GM20000 (cell line): ENCODE data around the gene VIPR2.

ENCODE experiments used
- DNase-seq: peaks from one replicate; pipeline ENCODE4 v3.0.0; 2012; ENCODE audit warnings: low spot score
- TF ChIP-seq, protein P1 (sequence below): IDR thresholded peaks from 2 replicates; pipeline ENCODE4 v1.5.1; 2012; ENCODE audit warnings: mild to moderate bottlenecking, control low read depth; ENCODE audit errors: extremely low read depth, missing control alignments

The VIPR2 gene

DNA sequence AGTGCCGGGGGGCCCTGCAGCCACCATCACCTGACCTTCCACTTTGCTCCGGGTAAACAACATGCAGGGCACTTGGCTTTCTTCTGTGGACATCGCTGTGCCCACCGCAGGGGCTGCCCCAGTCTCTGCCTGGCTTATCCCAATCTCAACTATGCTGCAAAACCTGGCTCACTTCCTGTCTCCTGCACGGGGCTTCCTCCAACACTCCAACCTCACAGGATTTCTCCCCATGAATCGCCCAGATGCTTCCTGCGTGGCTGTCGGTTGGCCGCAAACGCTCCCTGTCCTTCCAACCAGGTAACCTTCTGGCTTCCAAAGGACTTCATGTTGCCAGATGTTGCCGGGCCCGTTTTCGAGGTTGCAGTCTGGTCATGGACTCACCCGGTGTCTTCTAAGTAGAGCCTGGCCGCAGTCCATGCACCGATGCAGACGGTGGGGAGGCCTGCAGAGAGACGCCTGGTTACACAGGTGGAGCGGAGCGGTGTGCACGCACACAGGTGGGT lies 109.0 kb downstream of the VIPR2 start:
- TF ChIP-seq, protein P1, sequence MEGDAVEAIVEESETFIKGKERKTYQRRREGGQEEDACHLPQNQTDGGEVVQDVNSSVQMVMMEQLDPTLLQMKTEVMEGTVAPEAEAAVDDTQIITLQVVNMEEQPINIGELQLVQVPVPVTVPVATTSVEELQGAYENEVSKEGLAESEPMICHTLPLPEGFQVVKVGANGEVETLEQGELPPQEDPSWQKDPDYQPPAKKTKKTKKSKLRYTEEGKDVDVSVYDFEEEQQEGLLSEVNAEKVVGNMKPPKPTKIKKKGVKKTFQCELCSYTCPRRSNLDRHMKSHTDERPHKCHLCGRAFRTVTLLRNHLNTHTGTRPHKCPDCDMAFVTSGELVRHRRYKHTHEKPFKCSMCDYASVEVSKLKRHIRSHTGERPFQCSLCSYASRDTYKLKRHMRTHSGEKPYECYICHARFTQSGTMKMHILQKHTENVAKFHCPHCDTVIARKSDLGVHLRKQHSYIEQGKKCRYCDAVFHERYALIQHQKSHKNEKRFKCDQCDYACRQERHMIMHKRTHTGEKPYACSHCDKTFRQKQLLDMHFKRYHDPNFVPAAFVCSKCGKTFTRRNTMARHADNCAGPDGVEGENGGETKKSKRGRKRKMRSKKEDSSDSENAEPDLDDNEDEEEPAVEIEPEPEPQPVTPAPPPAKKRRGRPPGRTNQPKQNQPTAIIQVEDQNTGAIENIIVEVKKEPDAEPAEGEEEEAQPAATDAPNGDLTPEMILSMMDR, result no peak
- no peak for DNase-seq

DNA sequence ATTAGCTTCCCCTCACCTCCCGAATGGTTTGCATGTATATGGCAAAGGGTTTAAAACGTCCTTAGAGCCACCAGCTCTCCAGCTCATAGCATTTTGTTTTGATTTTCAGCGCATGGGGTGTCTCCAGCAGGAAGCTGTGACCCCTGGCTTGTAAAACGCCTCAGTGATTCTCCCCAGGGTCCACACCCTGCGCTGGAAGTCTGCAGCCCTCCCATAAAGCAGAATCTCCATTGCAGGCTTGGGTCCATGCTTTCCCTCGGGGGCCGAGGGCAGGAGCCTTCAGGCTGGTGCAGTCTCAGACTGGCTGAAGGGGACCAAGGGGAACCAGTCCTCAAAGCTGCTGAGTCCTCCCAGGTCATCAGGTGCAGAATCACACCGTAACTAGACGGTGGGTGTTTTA lies 109.7 kb downstream of the VIPR2 start:
- no peak for DNase-seq
- TF ChIP-seq, protein P1, result no peak

DNA sequence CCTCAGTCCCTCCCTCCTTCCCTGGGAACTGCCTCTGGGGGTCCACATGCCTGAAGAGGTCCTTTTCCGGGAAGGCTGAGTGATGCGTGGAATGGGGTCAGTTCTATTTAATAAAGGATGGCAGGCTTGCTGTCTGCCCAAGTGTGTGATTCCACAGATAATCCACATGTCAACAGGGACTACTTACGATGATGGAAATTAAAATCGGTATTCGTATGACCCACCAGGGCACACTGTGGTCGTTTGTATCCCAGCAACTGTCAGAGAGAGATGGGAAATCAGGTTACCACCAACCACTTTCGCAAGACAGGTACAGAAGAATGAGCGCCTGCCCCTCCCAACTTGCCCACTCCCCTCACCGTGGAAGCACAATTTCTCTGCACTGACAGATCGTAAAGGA lies 110.3 kb downstream of the VIPR2 start:
- TF ChIP-seq, protein P1, result no peak
- no peak for DNase-seq

DNA sequence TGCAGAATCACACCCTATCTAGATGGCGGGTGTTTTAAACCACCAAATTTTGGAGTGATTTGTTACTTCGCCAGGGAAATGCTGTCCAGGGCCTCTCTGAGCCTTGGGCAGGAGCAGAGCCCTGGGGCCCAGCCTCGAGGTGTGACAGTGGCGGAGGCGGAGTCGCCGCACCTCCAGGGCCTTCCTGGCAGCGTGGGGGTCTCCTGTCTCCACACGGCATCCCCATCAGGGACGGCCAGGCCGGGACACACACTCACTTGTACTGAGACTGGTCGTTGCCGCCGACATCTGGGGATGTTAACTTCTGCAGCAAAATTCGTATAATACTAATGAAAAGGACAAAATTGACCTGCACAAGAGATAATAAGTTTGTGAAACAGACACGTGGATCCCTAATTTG lies 110.7 kb downstream of the VIPR2 start:
- no peak for DNase-seq
- TF ChIP-seq, protein P1, result no peak

DNA sequence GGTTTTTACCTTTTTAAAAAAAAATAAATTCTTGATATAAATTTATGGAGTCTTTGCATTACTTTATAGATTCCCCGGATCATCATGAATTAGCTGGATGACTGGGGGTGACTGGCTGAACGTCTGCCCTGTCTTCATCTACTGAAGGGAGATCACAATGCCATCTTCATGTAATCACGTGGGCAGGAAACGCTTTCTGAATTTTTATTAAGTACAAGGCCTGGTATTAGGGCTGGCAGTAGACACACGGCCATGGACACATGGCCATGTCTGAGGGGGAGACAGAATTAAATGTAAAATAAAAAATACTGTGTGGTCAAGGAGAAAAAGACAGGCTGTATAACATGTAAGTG lies 111.2 kb downstream of the VIPR2 start:
- DNase-seq, result no peak
- TF ChIP-seq, protein P1, result no peak

DNA sequence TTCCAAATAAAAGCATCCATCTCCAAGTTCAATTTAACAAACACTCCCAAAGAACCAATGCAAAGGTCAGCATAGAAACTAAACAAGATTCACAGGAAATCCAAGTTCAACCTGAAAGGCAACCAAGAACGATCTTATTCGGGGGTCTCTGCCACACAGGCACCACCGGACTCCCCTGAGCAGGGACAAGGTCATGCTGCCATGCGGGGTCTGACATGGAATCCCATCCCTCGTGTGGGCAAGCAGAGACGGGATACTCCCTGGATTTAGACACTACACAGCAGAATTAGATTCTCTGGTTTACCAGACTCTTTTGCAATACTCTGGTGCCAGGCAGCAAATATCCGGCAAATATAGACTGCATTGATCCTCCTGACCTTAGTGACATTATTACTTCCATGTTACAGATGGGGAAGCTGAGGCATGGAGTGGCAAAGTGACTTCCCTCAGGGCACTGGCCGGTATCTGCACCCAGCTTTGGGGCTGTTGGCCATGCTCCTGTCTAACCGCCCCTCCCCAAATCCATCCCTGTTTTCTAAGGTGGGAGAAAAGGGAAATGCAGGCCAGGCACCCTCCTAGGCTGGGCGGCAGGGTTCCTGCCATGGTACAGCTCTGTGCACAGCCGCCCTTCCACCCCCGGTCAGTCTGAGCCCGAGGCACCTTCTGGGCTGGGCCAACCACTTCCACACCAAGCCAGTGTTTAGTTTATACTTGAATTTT lies 111.8 kb downstream of the VIPR2 start:
- TF ChIP-seq, protein P1, result no peak

DNA sequence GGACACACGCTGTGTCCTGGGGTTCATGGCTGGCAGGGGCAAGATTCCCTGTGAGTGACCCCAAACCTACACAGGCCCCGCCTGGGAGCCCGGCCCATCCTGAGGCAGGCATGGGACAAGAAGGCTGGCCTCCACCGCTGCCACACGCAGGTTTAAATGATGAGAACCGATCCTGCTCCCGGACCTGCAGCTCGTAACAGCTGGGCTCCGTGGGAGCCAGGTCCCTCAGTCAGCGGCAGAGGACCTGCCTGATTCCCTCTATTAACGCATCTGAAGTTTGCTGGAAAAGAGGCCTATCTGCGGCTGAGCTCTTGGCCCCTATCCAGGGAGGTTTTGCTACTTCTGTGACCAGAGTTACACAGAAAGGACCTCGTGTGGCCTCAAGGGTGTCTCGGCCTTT lies 112.3 kb downstream of the VIPR2 start:
- no peak for DNase-seq
- TF ChIP-seq, protein P1, result no peak

More for the DNA sequence above, 111.8 kb downstream of the VIPR2 start:
- DNase-seq, result no peak
